Right renal pelvis (tissue), 4 donors: Measurements from ENCODE around the gene PDE4DIP. TPM values are rescaled to one million over a fixed set of nuclear protein-coding genes. Genes with fewer than 3 reads are reported as not detected.
"Not testable (repeated sequence)": the region's sequence is repeated elsewhere in the genome, so short reads cannot be mapped to it uniquely, and the experiment has no call there.

Source experiments
- DNase-seq, 4 donors: peaks; one replicate each; pipeline ENCODE4 v3.0.0-alpha.2; 2013; ENCODE audit warnings: low read depth in 4 of 4, low spot score in 3 of 4, missing footprints in 1 of 4
- polyA plus RNA-seq, 4 donors: library from polyadenylated mRNA; unstranded; fragments of 120-200 nt; gene quantifications; one replicate each; pipeline ENCODE4 v1.2.1, GENCODE V29; 2013; ENCODE audit not compliant: insufficient read length in 4 of 4

The PDE4DIP gene
- 100 to 1,000 TPM in 3 of 4 donors, 10 to 100 TPM in 1; 86.4 to 124 (median 109) TPM for polyA plus RNA-seq

DNA sequence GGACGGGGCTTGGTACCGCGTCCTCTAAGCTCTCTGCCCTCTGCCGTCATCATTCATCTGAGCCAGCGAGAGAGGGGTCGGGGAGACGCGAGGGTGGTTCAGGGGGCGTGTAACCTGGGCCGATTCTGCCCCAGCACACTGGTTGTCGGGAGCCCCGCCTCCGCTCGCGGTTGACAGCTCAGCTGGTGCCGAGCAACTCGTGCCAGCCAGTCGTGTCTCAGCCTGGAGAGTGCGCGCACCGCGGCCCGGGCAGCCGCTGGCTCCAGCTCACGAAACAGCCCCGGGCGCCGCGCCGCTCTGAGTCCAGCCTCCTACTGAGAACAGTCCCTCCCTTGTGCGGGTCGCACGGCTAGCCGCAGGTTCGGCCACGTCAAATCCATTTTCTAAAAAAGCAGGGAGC is at the start of gene PDE4DIP:
PDE4DIP (plus strand) TSS at position 209 of the 400 bp plus-strand sequence. CDS start 347 bp downstream, outside the sequence.
- DNase-seq: not testable (repeated sequence)

GRCh38 chr1:148808268-148808928 is 35.8 kb upstream of the PDE4DIP start:
- not testable (repeated sequence) for DNase-seq

DNA sequence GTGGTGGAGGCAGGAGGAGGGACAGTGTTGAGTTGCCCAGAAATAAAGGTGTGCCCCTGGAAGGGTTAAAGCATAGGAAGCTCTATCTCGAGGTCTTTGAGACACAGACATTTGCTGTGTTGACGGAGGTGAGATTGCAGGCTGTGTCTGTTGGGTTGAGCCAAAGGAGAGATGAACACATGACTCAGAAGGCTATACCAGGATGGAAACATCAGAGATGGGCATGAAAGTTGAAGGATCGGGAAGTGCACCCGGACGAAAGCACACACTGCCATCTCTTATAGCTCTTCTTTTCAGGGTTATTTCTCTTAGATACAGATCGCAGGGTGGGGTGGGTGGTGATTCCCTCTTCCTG is 35.3 kb upstream of the PDE4DIP start:
- DNase-seq: not testable (repeated sequence)

- DNase-seq: not testable (repeated sequence)
Observed at GRCh38 chr1:148822180-148822579, 22.0 kb upstream of the PDE4DIP start.

- DNase-seq: not testable (repeated sequence)
Observed at GRCh38 chr1:148823822-148824221, 20.4 kb upstream of the PDE4DIP start.

DNA sequence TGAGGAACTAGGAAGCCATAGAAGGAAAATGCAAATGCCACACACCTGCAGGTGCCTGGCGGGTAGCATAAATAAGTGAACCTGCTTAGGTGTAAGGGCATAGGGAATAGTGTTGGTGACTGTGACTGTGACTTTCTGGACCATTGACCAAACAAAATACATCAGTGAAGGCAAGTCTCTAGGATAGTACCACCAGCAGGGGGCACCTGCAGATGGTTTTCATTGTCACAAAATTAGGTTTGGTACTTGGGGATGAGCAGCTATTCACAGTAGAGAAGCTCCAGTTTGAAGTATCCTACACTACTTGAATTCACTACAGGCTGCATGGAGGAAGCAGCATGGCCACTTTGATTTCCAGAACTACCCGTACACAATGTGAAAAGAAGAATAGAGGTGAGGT is 19.2 kb upstream of the PDE4DIP start:
- not testable (repeated sequence) for DNase-seq

GRCh38 chr1:148828531-148828930 is 15.7 kb upstream of the PDE4DIP start:
- not testable (repeated sequence) for DNase-seq

DNA sequence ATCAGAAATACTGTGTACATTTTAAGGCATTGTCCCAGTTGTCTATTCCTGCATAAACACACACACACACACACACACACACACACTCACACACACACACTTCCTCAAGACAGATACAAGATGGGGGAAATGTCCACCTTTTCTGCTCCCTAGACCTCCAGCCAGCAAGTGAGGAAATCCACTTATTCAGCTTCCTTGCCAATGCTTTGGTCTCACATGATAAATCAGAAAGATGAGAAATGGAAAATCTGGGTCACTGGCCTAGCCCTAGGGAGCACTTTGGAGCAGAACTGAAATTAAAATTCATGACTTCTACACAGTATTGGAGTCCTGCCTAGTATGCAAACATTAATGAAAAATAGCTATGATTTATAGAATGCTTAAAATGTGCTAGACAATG is 15.3 kb upstream of the PDE4DIP start:
- not testable (repeated sequence) for DNase-seq

DNA sequence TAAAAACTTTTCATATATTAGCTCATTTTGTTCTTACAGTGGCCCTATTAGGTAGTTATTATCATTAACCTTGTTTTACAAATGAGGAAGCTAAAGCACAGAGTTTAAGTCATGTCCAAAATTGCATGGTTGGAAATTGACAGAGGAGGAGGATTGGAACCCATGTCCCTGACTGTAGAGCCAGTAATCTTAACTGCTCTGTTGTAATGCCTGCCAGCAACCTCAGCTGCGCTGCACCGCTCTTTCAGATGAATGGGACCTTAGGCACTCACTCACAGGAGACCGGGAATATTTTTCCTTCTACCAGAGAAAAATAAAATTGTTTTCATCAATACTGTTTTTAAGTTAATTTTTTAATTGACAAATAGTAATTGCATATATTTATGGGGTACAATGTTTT is 14.9 kb upstream of the PDE4DIP start:
- not testable (repeated sequence) for DNase-seq

DNA sequence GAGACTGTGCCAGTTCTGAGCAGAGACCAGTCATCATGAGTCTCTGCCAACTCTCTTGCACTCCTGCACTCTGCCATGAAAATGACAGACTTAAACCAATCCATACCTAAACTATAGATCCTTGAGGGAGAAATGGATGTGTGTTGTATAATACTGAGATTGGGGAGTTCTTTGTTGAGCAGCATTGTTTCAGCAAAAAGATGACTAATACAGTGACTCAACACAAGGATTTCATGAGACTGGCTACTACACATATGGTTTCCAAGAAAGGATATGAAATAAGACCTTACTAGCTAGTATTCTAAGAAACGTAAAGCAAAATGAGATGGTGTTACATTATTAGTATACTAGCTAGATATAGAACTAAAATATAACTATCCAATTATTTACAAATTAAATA is 3.0 kb upstream of the PDE4DIP start:
- DNase-seq: not testable (repeated sequence)

DNA sequence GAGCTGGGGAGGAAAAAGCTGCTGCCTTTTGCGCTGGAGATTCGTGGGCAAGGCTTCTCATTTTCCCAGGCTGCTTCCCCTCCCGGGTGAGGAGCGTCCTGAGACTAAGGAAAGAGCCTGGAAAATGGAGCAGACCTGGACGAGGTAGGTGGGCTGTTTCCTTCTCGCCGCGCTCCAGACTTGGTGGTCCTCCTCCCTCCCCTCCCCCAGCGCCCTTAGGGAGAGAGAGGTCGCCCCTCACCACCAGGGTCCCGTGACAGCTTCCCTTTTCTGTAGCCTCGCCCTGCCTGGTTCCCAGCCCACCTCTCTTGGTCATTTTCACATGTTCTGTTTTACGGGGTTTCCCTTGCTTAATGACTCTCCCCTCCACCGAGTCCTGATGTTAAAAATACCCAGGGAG is 423 bp downstream of the PDE4DIP start:
- not testable (repeated sequence) for DNase-seq

DNA sequence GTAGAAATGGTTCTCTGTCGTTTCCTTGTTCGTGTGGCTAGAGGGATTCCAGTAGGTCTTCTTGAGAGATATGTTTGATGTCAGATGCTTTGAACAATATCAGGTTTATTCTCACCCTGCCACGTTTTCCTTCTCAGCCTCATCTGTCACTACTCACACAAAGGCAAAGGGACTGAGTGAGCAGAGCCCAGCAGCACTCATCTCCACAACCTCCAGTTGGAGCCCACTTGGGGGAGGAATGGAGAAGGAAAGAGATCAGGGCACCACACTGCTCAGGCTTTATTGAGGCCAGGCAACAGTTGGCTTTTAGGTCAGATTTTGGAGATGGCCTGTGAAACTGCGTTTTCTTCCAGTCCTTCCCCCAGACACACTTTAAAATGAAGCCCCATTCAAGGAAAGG is 840 bp downstream of the PDE4DIP start:
- DNase-seq: not testable (repeated sequence)

- not testable (repeated sequence) for DNase-seq
Observed at GRCh38 chr1:148850347-148850746, 6.1 kb downstream of the PDE4DIP start.

DNA sequence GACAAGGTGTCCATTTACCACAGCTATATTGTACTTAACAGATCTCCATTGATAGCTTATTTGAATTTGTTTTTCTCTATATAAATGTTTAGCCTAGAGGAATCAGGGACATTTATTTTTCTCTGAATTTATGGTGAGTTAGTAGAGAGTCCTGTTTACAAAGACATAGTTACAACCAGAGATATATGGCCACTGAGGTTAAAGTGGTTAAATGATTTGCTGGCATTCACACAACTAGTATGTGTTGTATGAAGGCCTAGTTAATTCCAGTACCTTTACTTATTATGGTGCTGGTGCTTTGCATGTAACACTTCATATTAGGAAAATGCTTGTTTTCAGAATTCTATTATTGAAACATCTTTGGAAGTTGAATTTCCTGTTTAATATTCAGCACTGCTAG is 6.6 kb downstream of the PDE4DIP start:
- DNase-seq: not testable (repeated sequence)

DNA sequence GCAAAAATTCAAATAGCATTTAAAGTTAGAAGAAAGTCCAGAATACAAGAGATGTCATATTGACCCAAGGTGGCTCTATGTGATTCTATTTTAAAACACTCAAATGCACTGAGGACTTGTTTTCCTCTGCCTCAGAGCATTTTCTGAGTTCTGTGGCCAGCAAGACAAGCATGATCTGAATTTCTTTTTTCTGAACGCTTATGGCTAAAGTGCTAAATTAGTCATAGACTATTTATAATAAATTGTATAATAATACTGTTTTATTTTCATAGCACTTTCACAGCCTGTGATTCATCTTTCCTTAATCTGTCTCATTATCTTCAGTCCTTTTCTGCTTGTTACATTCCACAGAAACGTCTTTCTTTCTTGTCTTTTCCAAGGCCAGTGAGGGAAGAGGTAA is 7.5 kb downstream of the PDE4DIP start:
- not testable (repeated sequence) for DNase-seq

GRCh38 chr1:148853363-148853762 is 9.1 kb downstream of the PDE4DIP start:
- DNase-seq: not testable (repeated sequence)

DNA sequence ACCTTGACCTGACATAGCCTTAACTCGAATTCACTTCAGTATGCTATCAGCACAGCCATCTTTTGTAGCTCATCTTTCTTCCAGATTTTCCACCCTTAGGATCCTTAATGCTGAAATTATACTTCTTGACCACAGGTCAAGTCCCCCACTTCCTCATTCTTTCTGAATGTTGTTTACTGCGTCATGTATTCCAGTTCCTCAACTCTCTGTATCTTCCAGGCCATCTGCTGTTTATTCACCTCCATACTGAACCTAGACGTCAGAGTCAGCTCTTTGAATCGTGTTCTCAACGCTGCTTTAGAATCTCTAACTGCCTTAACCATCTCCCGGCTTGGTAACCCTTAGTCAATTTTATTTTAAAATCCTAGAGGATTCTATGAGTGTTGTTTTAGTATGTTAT is 9.8 kb downstream of the PDE4DIP start:
- not testable (repeated sequence) for DNase-seq

- not testable (repeated sequence) for DNase-seq
Observed at GRCh38 chr1:148855367-148855766, 11.1 kb downstream of the PDE4DIP start.

- DNase-seq: not testable (repeated sequence)
Observed at GRCh38 chr1:148860049-148860448, 15.8 kb downstream of the PDE4DIP start.

GRCh38 chr1:148860579-148861259 is 16.5 kb downstream of the PDE4DIP start:
- not testable (repeated sequence) for DNase-seq

- DNase-seq: not testable (repeated sequence)
Observed at GRCh38 chr1:148862590-148862989, 18.4 kb downstream of the PDE4DIP start.
